GM10266 (cell line): ENCODE measurements around the gene CD109.
A peak's percentile ranks its signal among the peaks of the same experiment; 100 is the strongest.

ENCODE experiments used
- DNase-seq: peaks from one replicate; pipeline ENCODE4 v3.0.0; 2012; ENCODE audit errors: extremely low spot score
- CTCF ChIP-seq: IDR thresholded peaks from 2 replicates; pipeline ENCODE4 v1.5.1; 2012; ENCODE audit warnings: mild to moderate bottlenecking, low read depth; ENCODE audit not compliant: control insufficient read depth, insufficient read depth; ENCODE audit errors: missing control alignments

CD109 gene

GRCh38 chr6:73695619-73696421 is at the start of gene CD109:
CD109 (plus strand) TSS chr6:73696203; CDS start chr6:73696216, 13 bp downstream.
- DNase-seq = peak; percentile 53
- TF ChIP-seq CTCF = no peak

- no peak for DNase-seq
- no peak for TF ChIP-seq CTCF
These were observed 47.8 kb upstream of the CD109 start for GRCh38 chr6:73648166-73648565.

GRCh38 chr6:73649783-73650182 is 46.2 kb upstream of the CD109 start:
- no peak for TF ChIP-seq CTCF
- DNase-seq = no peak

GRCh38 chr6:73652637-73653570 is 43.1 kb upstream of the CD109 start:
- DNase-seq = peak; percentile 81
- peak; percentile 32 for TF ChIP-seq CTCF

DNA sequence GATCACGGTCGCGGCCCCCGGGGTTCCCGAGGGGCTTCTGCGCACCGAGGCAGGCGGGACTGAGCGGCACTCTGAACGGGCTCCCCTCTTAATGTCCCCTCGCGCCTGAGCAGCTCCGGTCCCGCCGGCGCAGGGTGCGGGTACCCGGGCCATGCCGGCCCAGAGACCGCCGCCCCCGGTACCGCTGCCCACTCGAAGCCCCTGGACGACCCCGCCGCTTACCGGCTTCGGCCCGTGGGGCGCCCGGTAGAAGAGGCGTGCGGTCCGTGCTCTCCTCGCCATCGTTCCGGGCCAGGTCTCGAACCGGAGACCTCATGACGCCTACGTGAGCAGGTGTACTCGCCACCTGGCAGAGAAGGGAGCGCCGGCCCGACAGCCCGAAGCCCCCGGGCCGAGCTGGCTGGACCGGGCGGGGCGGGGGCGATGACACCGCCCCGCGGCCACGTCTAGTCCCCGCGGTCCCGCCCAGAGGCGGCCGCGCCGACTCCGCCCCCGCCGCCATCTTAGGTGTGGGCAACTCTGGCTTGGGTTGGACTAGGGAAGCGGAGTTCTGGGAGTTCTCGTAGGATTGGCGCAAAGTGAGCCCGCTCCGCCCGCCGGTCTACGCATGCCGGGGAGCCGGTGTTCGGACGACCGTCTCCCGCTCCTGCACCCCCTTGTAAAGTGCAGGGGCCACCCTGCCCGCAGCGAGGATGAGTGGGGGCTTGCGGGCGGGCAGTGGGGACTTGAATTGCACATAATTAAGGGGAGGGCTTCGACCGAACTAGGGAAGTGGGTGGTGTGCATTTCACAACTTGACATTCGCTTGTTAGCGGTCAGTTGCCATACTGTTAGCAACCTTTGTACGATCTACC is 42.2 kb upstream of the CD109 start, which contains the start of gene SLC17A5:
Gene SLC17A5, minus strand, starts transcription at position 422 of the 854 bp plus-strand sequence. Its CDS starts 106 bp downstream, at position 316.
- TF ChIP-seq CTCF = no peak
- peak; percentile 96 for DNase-seq

- TF ChIP-seq CTCF = no peak
- DNase-seq = no peak
These were observed 40.6 kb upstream of the CD109 start for GRCh38 chr6:73655341-73655917.
